GM21515 (cell line): Measurements from ENCODE around the gene MTA1.

Source experiments
- ATAC-seq: cut with Tn5 transposase; IDR thresholded peaks from one replicate; pipeline ENCODE4 v1.9.1; 2021; ENCODE audit not compliant: unreplicated experiment

MTA1 gene

GRCh38 chr14:105458571-105458970, 38.9 kb downstream of the MTA1 start:
- no peak for ATAC-seq

GRCh38 chr14:105460116-105460515, 40.5 kb downstream of the MTA1 start:
- no peak for ATAC-seq

GRCh38 chr14:105460616-105461015, 41.0 kb downstream of the MTA1 start:
- no peak for ATAC-seq

- ATAC-seq: no peak
Observed at GRCh38 chr14:105461903-105462302, 42.3 kb downstream of the MTA1 start.

- no peak for ATAC-seq
Observed at GRCh38 chr14:105464501-105464900, 44.9 kb downstream of the MTA1 start.

GRCh38 chr14:105465209-105466031, 45.8 kb downstream of the MTA1 start:
- ATAC-seq: no peak

GRCh38 chr14:105466531-105467248, 47.1 kb downstream of the MTA1 start:
- no peak for ATAC-seq

GRCh38 chr14:105467249-105467941, 47.8 kb downstream of the MTA1 start:
- ATAC-seq: no peak

GRCh38 chr14:105467942-105468471, 48.4 kb downstream of the MTA1 start:
- no peak for ATAC-seq

GRCh38 chr14:105468621-105469241, 49.1 kb downstream of the MTA1 start:
- ATAC-seq: no peak

- no peak for ATAC-seq
Observed at GRCh38 chr14:105469456-105470349, 50.1 kb downstream of the MTA1 start.

- no peak for ATAC-seq
Observed at GRCh38 chr14:105470350-105471296, 51.0 kb downstream of the MTA1 start.

- no peak for ATAC-seq
Observed at GRCh38 chr14:105471297-105471821, 51.7 kb downstream of the MTA1 start.

- no peak for ATAC-seq
Observed at GRCh38 chr14:105471823-105472485, 52.3 kb downstream of the MTA1 start.

- ATAC-seq: no peak
Observed at GRCh38 chr14:105472486-105472991, 52.9 kb downstream of the MTA1 start.

GRCh38 chr14:105473033-105473676, 53.5 kb downstream of the MTA1 start:
- no peak for ATAC-seq

- no peak for ATAC-seq
Observed at GRCh38 chr14:105473677-105474482, 54.3 kb downstream of the MTA1 start.
